ENCODE data around the gene SGCD.

DNA sequence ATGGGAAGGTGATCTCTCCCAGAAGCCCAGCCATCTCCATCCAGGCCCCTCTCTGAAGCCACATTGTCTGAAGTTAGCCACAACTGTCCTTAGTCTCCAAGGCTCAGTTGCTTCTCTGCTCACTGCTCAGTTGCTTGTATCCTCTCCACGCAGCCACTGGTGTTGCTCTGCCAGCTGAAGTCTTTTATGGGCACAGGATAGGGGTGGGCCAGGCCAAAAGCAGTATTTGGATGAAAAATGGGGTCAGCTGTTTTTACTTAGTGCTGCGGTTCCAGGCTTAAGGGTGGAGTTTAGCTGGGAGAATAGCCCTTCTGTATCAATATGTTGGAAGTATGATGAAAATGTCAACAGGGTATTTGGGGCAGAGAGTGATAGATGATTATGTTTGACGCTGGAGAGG, 354.3 kb downstream of the SGCD start:
- TF ChIP-seq, protein P1, sequence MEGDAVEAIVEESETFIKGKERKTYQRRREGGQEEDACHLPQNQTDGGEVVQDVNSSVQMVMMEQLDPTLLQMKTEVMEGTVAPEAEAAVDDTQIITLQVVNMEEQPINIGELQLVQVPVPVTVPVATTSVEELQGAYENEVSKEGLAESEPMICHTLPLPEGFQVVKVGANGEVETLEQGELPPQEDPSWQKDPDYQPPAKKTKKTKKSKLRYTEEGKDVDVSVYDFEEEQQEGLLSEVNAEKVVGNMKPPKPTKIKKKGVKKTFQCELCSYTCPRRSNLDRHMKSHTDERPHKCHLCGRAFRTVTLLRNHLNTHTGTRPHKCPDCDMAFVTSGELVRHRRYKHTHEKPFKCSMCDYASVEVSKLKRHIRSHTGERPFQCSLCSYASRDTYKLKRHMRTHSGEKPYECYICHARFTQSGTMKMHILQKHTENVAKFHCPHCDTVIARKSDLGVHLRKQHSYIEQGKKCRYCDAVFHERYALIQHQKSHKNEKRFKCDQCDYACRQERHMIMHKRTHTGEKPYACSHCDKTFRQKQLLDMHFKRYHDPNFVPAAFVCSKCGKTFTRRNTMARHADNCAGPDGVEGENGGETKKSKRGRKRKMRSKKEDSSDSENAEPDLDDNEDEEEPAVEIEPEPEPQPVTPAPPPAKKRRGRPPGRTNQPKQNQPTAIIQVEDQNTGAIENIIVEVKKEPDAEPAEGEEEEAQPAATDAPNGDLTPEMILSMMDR (conservative IDR thresholded peaks at IDR 0.05; ENCODE audit: low read length), result no peak
- no peak for TF ChIP-seq EZH2phosphoT487 (IDR thresholded peaks at IDR 0.05; ENCODE audit: borderline replicate concordance)

Measured in Loucy (cell line).